ENCODE data around the gene ZNF438. TPM values are rescaled to one million over a fixed set of nuclear protein-coding genes. Genes with fewer than 3 reads are reported as not detected.
A peak's percentile ranks its signal among the peaks of the same experiment; 100 is the strongest.
"Not testable (repeated sequence)": the region's sequence is repeated elsewhere in the genome, so short reads cannot be mapped to it uniquely, and the experiment has no call there.

ZNF438 gene
- total RNA-seq, 4 donors from 2014 or later = 10.3 to 14.6 (median 13.6) TPM

GRCh38 chr10:30967650-30968410, 63.8 kb downstream of the ZNF438 start:
- 38 to 59% methylated on average over 6 of the region's 6 CpGs for WGBS, 2 donors (ENCODE audit: low coverage in 1 of 2)
- H3K9me3 ChIP-seq = no peaks in the 10 kb centered on the region
- peak overlapping the region in 1 of 4 donors; percentile 38 for H3K27ac ChIP-seq
- TF ChIP-seq CTCF (IDR thresholded peaks at IDR 0.05) (peak in 1 of 4 experiments; percentile 3), POLR2A (IDR thresholded peaks at IDR 0.05) (no peak), POLR2AphosphoS5 (IDR thresholded peaks at IDR 0.05) (no peak)
- ATAC-seq = peak; percentile 33
- no peaks in the 10 kb centered on the region for H3K36me3 ChIP-seq
- peaks cover 6 to 42% (median 9%) of the 10 kb centered on the region in 3 donors for H3K4me1 ChIP-seq
- no peaks in the 10 kb centered on the region for H3K27me3 ChIP-seq
- H3K4me3 ChIP-seq = no peak overlapping the region

GRCh38 chr10:30963992-30964930, 67.4 kb downstream of the ZNF438 start:
- Histone ChIP-seq H3K4me3 (no peak overlapping the region), H3K36me3 (no peaks in the 10 kb centered on the region), H3K4me1 (peaks cover 2 to 19% (median 5%) of the 10 kb centered on the region in 3 donors), H3K27ac (no peak overlapping the region), H3K9me3 (no peaks in the 10 kb centered on the region), H3K27me3 (no peaks in the 10 kb centered on the region)
- ATAC-seq = no peak
- TF ChIP-seq POLR2AphosphoS5 (IDR thresholded peaks at IDR 0.05) (no peak), POLR2A (IDR thresholded peaks at IDR 0.05) (no peak), CTCF (IDR thresholded peaks at IDR 0.05) (no peak), EP300 (IDR thresholded peaks at IDR 0.05) (no peak)
- 66 to 75% methylated on average over 6 of the region's 6 CpGs for WGBS, 2 donors (ENCODE audit: low coverage in 1 of 2)

GRCh38 chr10:30962522-30962921, 69.1 kb downstream of the ZNF438 start:
- Histone ChIP-seq H3K9me3 (no peaks in the 10 kb centered on the region), H3K4me1 (peaks cover 0 to 4% (median under 1%) of the 10 kb centered on the region in 3 donors), H3K27ac (no peak overlapping the region), H3K4me3 (no peak overlapping the region), H3K36me3 (no peaks in the 10 kb centered on the region), H3K27me3 (no peaks in the 10 kb centered on the region)
- ATAC-seq = no peak
- WGBS, 2 donors (ENCODE audit: low coverage in 1 of 2) = 59 to 77% methylated on average over 4 of the region's 4 CpGs
- no peak for TF ChIP-seq EP300 (IDR thresholded peaks at IDR 0.05)
- no peak for TF ChIP-seq POLR2A (IDR thresholded peaks at IDR 0.05)
- TF ChIP-seq POLR2AphosphoS5 (IDR thresholded peaks at IDR 0.05) = no peak
- TF ChIP-seq CTCF (IDR thresholded peaks at IDR 0.05) = no peak

- Histone ChIP-seq H3K36me3 (peaks cover 0 to 2% of the 10 kb centered on the region in 2 donors), H3K9me3 (peaks cover 0 to 8% (median 0%) of the 10 kb centered on the region in 3 donors), H3K27me3 (no peaks in the 10 kb centered on the region), H3K4me1 (no peaks in the 10 kb centered on the region), H3K27ac (no peak overlapping the region), H3K4me3 (no peak overlapping the region)
- TF ChIP-seq POLR2A (IDR thresholded peaks at IDR 0.05) = no peak
- no peak for TF ChIP-seq EP300 (IDR thresholded peaks at IDR 0.05)
- no peak for TF ChIP-seq CTCF (IDR thresholded peaks at IDR 0.05)
- TF ChIP-seq POLR2AphosphoS5 (IDR thresholded peaks at IDR 0.05) = no peak
- no peak for ATAC-seq
Measured at GRCh38 chr10:30959836-30960210, 71.8 kb downstream of the ZNF438 start.

GRCh38 chr10:30949218-30949617, 82.4 kb downstream of the ZNF438 start:
- not testable (repeated sequence) for H3K27me3 ChIP-seq, ATAC-seq, H3K9me3 ChIP-seq, H3K27ac ChIP-seq, H3K4me3 ChIP-seq, H3K4me1 ChIP-seq
- WGBS, 2 donors (ENCODE audit: low coverage in 1 of 2) = 100% methylated on average over 1 of the region's 4 CpGs; no CpG with 5 or more reads in 1 of the 2 donors
- peaks cover 0 to 15% of the 10 kb centered on the region in 2 donors for H3K36me3 ChIP-seq
